Measurements from ENCODE around the gene SLC12A7. TPM values are rescaled to one million over a fixed set of nuclear protein-coding genes. Genes with fewer than 3 reads are reported as not detected.
"Not testable (repeated sequence)": the region's sequence is repeated elsewhere in the genome, so short reads cannot be mapped to it uniquely, and the experiment has no call there.

SLC12A7 gene
- total RNA-seq, 1 experiment from 2014 or later = 207 TPM

DNA sequence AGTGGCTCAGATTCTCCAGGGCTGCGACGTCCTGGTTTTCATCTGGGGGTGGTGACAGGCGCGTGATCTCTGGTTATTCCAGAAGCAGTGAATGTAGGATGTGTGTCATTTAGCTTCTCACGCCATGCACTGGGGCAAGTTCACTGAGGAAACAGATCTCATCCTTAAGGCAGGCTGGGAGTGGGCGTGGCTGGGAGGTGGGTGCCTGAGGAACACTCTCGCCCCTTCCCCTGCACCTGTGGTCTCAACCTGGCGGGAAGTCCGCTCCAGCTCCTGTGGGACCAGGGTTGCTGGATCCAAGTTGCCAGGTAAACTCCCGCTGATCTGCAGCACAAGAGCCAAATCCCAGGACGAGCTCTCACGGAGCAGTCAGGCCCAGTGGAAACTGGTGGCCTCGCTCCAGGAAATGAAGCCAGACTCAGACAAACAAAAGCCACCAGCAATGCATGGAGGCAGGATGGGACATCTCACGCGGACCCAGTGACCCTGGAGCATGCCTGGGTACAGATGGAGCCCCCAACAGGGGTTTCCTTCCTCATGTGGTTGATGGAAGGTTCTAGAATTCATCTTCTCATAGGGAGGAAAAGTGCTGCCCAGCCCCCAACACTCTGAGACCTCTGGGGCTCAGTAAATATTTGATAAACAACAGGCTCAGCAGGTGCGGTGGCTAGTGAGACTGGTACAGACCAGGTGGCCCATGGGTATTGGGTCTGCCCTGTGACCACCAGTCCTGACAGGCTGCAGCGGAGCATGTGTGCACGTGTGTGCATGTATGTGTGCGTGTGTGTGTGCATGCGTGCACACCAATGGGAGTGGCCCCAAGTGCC, 16.3 kb upstream of the SLC12A7 start:
- Histone ChIP-seq H3K79me2 (ENCODE audit: low read depth) (no peaks in the 10 kb centered on the region), H2AFZ (no peak overlapping the region), H4K20me1 (ENCODE audit: insufficient read depth) (no peaks in the 10 kb centered on the region), H3K27ac (no peak overlapping the region), H3K4me2 (peak overlapping the region; percentile 74; the same call in 1 of the 2 replicates), H3K4me1 (replicated peaks; ENCODE audit: insufficient read depth) (peaks cover 57% of the 10 kb centered on the region), H3K9me3 (ENCODE audit: insufficient read depth, low read depth) (no peaks in the 10 kb centered on the region), H3F3A (ENCODE audit: insufficient read depth, low read depth) (peaks cover 31% of the 10 kb centered on the region), H3K36me3 (ENCODE audit: low read depth) (no peaks in the 10 kb centered on the region), H3K27me3 (ENCODE audit: insufficient read depth, low read depth) (no peaks in the 10 kb centered on the region), H3K4me3 (no peak overlapping the region), H3K9me2 (ENCODE audit: insufficient read depth) (no peaks in the 10 kb centered on the region)
- ChIA-PET CTCF (no interaction called here), POLR2A (ENCODE audit: unreplicated experiment) (interaction anchor here (0.6 kb wide), 1 partner anchor 10 kb away, joined by 4 read pairs; no protein-coding TSS in a partner anchor)
- TF ChIP-seq, protein P1, sequence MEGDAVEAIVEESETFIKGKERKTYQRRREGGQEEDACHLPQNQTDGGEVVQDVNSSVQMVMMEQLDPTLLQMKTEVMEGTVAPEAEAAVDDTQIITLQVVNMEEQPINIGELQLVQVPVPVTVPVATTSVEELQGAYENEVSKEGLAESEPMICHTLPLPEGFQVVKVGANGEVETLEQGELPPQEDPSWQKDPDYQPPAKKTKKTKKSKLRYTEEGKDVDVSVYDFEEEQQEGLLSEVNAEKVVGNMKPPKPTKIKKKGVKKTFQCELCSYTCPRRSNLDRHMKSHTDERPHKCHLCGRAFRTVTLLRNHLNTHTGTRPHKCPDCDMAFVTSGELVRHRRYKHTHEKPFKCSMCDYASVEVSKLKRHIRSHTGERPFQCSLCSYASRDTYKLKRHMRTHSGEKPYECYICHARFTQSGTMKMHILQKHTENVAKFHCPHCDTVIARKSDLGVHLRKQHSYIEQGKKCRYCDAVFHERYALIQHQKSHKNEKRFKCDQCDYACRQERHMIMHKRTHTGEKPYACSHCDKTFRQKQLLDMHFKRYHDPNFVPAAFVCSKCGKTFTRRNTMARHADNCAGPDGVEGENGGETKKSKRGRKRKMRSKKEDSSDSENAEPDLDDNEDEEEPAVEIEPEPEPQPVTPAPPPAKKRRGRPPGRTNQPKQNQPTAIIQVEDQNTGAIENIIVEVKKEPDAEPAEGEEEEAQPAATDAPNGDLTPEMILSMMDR (conservative IDR thresholded peaks at IDR 0.05) = no peak
- no peak for TF ChIP-seq EZH2 (IDR thresholded peaks at IDR 0.05; ENCODE audit: low read depth)
- intact Hi-C loops (cut with micrococcal nuclease; ENCODE audit: unreplicated experiment) = no loop called here
- no peak for DNase-seq
- BruUV-seq (replicated peaks) = no TSS peak

DNA sequence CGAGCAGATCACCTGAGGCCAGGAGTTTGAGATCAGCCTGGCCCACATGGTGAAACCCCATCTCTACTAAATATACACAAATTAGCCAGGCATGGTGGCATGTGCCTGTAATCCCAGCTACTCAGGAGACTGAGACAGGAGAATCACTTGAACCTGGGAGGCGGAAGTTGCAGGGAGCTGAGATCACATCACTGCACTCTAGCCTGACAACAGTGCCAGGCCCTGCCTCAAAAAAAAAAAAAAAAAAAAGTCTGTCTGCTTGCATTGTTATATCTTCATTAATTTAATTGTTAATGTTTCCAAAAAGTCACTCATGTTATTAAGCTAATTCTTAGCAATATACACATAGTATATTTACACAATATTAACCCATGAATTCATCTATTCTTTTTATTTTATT, 13.8 kb upstream of the SLC12A7 start:
- H3K27ac ChIP-seq; BruUV-seq (replicated peaks); H3K27me3 ChIP-seq (ENCODE audit: insufficient read depth, low read depth); H2AFZ ChIP-seq; H3K4me3 ChIP-seq; H3K36me3 ChIP-seq (ENCODE audit: low read depth); POLR2A ChIA-PET (ENCODE audit: unreplicated experiment); H4K20me1 ChIP-seq (ENCODE audit: insufficient read depth); intact Hi-C loops (cut with micrococcal nuclease; ENCODE audit: unreplicated experiment); H3K9me3 ChIP-seq (ENCODE audit: insufficient read depth, low read depth); H3K4me2 ChIP-seq; H3K9me2 ChIP-seq (ENCODE audit: insufficient read depth); H3K79me2 ChIP-seq (ENCODE audit: low read depth); DNase-seq: not testable (repeated sequence)
- peaks cover 31% of the 10 kb centered on the region for H3F3A ChIP-seq (ENCODE audit: insufficient read depth, low read depth)
- H3K4me1 ChIP-seq (replicated peaks; ENCODE audit: insufficient read depth) = peaks cover 46% of the 10 kb centered on the region
- CTCF ChIA-PET = interaction anchor here (0.7 kb wide), 1 partner anchor 12 kb away, joined by 6 read pairs; no protein-coding TSS in a partner anchor

DNA sequence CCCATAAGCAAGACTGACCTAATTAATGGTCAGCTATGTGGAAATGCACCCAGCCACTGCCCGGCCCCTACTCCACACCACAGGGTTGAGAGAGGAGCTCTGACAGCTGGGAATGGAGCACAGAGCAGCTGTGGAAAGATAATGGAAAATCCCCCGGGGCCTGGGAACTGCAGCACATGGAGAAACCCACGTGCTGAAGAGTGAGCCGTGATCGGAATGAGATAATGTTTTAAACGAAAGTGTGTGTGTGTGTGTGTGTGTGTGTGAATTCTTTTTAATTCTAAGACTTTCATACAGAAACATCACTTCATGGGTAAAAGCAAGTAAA, 13.1 kb upstream of the SLC12A7 start:
- H3K4me2 ChIP-seq = no peak overlapping the region
- no peak overlapping the region for H2AFZ ChIP-seq
- intact Hi-C loops (cut with micrococcal nuclease; ENCODE audit: unreplicated experiment) = no loop called here
- H3K9me3 ChIP-seq (ENCODE audit: insufficient read depth, low read depth) = no peaks in the 10 kb centered on the region
- BruUV-seq (replicated peaks) = no TSS peak
- H3K79me2 ChIP-seq (ENCODE audit: low read depth) = no peaks in the 10 kb centered on the region
- H3K4me3 ChIP-seq = no peak overlapping the region
- TF ChIP-seq EZH2 (IDR thresholded peaks at IDR 0.05; ENCODE audit: low read depth) = no peak
- TF ChIP-seq, protein P1 (conservative IDR thresholded peaks at IDR 0.05) = no peak
- no peaks in the 10 kb centered on the region for H4K20me1 ChIP-seq (ENCODE audit: insufficient read depth)
- ChIA-PET POLR2A (ENCODE audit: unreplicated experiment) (no interaction called here), CTCF (no interaction called here)
- no peaks in the 10 kb centered on the region for H3K9me2 ChIP-seq (ENCODE audit: insufficient read depth)
- peaks cover 26% of the 10 kb centered on the region for H3F3A ChIP-seq (ENCODE audit: insufficient read depth, low read depth)
- H3K27me3 ChIP-seq (ENCODE audit: insufficient read depth, low read depth) = no peaks in the 10 kb centered on the region
- no peak for DNase-seq
- no peak overlapping the region for H3K27ac ChIP-seq
- no peaks in the 10 kb centered on the region for H3K36me3 ChIP-seq (ENCODE audit: low read depth)
- peaks cover 39% of the 10 kb centered on the region for H3K4me1 ChIP-seq (replicated peaks; ENCODE audit: insufficient read depth)

Data from PC-9 (cell line).